Upper lobe of left lung (tissue), 4 donors: ENCODE results near the gene NAGLU.
"Not testable (repeated sequence)": the region's sequence is repeated elsewhere in the genome, so short reads cannot be mapped to it uniquely, and the experiment has no call there.

Experiments
- CTCF ChIP-seq, 6 experiments: fragments of 450-650 bp in 4 of 6; fragments of 200-600 bp in 2 of 6; sonication (generic) in 2 of 6; IDR thresholded peaks; one replicate each; pipeline ENCODE4 v1.5.1; 2016 to 2019; ENCODE audit warnings: antibody characterized with exemption in 6 of 6
- EP300 ChIP-seq, 4 donors: sonication (generic); formaldehyde crosslinking; IDR thresholded peaks; one replicate each; pipeline ENCODE4 v1.5.1; 2017; ENCODE audit warnings: antibody characterized with exemption in 4 of 4, control low read depth in 2 of 4
- POLR2A ChIP-seq, 4 donors: fragments of 450-650 bp; IDR thresholded peaks; one replicate each; pipeline ENCODE4 v1.5.1; 2016 to 2017; ENCODE audit warnings: antibody characterized with exemption in 4 of 4, mild to moderate bottlenecking in 2 of 4
- POLR2AphosphoS5 ChIP-seq, 2 donors: sonication (generic); formaldehyde crosslinking; IDR thresholded peaks; one replicate each; pipeline ENCODE4 v1.5.1; 2017; ENCODE audit warnings: antibody characterized with exemption in 2 of 2

- TF ChIP-seq CTCF, POLR2A, POLR2AphosphoS5, EP300 (IDR thresholded peaks at IDR 0.05): not testable (repeated sequence)
Observed at GRCh38 chr17:42540558-42540957, 4.5 kb downstream of the NAGLU start.
